DMS 273 (cell line): ENCODE data around the gene TMEM259.

Source experiments
- DNase-seq: peaks from one replicate; lab custom pipeline; 2025; ENCODE audit not compliant: unreplicated experiment; lab: John Stamatoyannopoulos, UW

The TMEM259 gene

DNA sequence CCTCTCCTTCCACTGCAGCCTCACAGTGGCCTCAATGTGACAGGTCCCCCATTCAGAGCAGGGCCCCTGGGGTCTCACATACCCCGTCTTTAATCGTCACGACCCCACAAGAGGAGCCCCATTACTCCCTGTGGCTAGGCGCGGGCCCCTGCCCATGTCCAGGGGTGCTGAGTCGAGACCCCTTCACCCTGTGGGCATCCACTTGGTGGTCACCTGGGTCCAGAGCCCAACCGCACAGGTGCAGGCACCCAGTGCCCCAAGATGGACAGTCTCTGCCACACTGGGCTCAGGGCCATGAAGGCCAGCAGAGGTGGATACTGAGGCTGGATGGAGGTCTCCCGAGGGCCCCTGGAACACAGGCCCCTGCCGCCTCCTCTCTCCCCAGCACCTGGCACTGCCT lies 3.0 kb downstream of the TMEM259 start:
- no peak for DNase-seq

DNA sequence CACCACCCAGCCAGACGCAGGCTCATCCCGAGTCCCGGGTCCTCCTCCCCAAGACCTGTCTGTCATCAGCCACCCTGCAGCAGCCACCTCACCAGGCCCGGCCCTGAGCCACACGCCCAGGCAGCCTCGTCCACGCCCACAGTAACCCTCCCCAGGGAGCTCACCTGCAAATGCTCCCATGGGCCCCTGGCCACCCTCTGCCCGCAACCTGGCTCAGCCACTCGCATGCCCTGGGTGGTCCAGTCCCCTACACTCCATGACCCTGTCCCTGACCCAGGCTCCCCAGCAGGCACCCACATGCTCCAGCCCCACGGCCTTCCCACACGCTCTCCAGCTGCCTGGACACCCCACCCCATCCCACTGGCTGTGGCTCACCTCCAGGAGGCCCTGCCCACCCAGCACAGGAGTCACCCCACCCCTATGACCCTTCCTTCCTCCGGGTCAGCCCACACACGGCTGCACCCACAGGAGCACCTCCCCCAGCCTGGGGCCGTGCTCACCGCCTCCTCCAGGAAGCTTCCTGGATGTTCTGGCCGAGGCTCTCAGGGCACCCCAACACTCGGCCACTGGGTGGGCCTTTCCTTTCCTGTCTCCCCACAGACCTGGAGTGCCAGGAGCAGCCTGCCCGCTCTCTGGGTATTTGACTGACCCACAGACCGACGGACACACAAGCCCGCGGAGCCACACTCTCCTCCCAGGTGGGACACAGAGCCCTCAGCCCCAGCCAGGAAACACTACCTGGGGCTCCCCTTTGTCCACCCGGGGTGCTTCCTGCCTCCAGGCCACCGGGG lies 3.6 kb downstream of the TMEM259 start:
- no peak for DNase-seq

DNA sequence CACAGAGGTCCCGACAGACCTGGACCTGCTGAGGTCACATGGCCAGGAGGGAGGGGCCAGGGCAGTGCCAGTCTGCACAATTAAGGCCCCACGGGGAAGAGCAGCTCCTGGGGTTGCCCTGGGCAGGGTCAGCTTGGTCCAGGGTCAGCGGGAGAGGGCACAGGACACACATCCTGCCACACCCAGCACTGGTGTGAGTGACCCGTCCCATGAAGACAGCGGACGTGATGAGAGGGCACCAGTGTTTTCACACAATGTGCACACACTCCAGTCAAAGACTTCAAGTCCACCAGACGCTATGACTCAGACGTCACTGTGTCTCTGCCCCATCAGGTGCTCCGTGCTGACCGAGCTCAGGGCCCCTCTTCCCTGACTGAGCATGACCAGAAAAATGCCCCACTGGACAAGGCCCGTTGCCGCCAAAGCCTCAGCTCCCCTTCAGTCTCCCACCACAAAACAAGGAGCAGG lies 4.2 kb downstream of the TMEM259 start:
- no peak for DNase-seq

DNA sequence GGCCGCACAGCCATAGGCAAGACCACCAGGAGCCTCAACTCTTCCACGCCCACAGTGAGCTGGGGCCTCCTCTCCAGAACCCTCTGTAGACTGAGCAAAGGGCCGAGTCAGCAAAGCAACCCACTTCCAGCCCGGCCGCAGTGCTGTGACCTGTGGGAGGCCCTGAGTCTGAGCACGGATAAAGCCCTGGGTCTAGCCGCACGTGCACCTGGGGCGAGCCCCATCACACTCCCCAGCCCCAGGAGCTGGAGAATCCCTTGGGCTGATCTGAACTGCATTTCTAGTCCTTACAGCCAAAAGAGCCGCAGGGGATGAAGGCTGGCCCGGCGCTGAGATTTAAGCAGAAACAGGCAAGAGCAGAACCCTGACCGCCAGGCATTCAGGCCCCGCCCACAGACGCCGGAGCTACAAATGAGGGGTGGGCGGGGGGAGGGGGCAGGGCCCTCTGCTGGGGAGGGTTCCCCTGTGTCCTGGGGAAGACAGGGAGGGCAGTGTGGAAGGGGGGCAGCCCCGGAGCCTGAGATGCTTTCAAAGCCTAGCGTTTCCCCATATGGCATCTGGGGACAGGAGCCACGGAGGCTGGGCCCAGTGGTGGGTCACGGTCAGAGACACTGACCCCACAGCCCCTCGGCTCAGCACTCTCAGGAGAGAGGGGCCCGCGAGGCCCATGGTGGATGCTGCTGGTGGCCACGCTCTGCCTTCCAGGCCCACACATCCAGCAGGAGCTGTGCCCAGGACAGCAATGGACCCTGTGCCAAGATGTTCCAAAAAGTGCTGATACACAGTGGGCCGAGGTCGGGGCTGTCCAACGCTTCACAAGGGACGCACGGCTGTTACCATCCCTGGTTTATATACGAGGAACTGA lies 4.9 kb downstream of the TMEM259 start:
- no peak for DNase-seq

DNA sequence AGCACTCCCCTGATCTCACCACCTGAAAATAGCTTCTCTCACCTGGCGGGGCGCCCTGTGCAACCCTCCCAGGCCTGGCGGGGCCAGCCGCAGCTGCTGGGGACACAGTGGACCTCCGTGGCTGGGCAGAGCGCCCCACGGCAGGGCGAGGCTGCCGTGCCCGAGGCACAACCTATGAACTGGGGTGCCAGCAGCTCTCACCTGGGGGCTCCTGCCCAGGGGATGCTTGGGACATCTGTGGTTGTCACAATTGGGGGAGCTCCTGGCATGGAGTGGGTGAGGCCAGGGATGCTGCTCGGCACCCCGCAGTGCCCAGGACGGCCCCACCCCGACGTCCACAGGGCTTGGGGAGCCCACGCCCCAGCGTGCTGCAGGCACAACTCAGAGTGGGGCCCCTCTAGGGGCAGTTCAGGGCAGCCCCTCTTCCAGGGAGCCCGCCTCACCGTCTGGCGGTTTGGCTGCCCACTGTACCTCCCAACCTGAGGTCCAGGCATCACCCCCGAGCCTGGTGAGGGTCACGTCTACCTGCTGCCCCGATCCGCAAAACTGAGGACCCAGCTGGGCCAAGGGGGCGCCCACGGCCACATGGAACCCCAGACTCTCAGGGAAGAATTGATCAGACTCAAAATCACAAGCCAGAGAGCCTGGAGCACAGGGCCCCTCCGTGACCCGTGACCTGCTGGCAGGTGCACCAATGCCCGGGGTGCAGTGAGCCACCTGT lies 5.7 kb downstream of the TMEM259 start:
- no peak for DNase-seq

DNA sequence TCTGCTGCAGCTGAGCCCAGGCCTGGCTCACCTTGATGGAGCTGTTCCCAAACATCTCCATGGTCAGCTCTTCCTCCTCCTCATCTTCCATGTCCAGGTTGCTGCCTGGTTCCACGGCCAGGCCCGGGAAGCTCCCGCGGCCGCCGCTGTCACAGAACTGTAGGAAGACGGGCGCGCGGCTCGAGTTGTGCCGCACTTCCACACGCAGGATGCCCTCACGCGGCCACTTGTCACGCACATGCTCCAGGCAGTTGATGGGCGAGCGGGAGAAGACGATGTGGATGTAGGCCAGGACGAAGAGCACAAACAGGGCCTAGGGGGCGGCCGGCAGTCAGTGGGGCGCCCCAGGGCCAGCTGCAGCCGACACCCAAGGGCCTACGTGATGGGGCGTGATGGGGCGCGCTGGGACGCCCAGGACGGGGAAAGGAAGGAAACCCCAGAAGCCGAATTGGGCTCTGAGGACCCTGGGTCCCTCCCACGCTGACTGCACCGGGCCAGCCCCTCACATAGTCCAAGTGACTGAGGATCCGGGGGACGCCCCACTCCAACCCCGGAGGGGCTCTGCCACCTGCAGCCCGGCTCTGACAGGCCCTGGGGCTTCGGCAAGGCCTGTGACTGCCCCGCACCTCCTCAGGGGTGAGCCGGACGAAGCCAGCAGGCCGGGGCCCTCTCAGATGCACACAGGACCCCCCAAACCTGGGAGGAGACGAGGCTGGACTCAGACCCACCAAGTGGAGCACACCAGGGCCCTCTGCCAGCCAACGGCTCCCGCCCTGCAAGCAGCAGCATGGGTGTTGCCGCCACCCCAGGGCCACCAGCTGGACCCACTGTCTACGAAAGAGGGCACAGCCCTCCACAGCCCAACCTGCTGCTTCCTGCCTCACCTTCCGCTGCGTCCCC lies 6.5 kb downstream of the TMEM259 start:
- DNase-seq, result no peak

DNA sequence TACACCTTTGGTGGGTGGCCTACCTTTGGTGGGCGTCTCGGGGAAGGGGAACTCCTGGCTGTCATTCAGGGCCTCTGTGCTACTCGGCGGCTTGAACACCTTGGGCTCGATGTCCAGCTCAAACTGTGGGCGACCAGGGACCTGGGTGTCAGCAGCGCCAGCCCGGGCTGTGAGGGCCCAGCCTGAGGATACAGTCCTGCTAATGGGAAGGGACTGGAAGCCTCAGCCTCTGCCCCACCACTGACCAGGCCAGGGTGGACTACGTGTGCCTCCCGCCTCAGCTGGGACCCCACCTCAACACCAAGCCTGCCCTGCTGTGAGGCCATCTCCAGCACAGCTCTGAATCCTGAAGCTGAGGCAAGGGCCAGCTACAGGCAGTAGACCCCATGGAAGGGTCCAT lies 7.7 kb downstream of the TMEM259 start:
- no peak for DNase-seq

DNA sequence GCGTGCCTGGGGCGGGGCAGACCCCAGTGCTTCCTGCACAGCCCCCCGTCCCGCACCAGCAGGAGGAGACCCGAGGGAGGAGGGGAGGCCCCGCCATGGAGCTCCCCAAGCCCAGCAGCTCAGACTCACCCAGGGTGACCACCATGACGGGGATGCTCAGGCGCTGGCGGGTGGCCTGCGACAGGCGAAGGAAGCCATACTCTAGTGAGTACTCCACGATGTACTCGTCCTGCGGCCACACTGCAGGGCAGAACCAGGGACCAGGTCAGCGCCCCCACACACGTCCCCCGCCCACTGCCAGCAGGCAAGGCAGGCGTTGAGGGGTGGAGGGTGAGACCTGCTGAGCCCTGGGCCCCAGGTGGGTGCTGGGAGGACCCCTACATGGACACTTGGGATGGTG lies 8.6 kb downstream of the TMEM259 start:
- no peak for DNase-seq

DNA sequence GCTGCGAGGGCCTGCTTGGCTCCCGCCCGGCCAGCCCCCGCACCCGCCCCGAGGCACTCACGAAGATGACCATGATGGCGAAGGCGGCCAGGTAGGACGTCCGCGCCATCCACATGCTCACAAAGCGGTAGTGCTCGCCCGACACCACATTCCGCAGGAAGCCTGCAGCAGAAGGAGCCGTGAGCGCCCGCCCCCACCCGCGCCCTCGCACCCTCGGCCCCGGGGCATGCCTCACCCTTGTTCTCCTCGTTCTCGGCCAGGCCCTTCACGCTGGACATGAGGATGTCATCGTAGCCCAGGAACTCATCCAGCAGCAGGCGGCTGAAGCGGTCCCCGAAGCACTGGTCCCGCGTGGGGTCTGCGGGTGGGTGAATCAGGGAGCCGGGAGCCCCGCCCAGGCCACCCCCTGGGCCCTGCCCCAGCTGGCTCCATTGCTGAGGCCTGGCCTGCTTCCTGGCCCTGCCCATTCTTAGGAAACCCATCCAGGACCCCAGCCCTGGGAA lies 9.0 kb downstream of the TMEM259 start:
- DNase-seq, result no peak

DNA sequence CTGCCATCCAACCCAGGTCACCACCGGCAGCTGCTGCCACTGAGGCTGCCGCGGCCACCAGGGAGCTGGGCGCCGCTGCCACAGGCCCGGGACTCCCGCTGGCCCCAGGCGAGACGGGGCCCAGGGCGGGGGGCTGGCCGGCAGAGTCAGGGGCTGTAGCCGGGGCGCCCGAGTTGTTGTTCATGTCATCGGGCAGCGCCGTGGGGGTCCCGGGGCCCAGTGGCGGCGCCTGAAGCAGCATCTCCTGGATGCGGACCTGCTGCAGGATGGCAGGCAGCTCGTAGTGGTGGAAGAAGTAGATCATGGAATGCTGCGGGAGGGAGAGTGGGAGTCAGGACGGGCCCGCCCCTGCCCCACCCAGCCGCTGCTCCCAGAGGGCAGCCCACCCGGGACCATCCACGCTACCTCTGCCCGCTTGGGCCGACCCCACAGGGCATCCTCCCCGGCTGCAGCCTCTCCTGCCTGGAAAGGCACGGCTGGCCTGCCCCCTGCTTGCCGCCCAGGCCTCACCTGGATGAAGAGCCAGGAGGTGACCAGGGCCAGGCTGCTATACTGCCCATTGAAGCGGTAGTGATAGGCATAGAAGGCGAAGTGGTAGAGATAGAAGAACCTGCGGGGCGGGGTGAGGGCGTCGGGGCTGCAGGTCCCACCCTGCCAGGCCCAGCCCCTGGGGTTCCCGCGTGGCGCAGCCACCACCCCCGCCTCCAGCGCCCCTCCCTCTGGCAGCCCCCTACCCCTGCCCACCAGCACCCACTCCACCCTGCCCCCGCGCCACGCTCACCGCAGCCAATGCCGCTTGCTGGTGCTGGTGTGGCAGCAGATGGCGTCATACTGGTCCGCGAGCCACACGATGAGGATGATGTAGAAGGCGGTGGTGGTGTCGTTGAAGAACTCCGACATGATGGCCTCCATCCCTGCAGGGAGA lies 10.1 kb downstream of the TMEM259 start:
- no peak for DNase-seq

DNA sequence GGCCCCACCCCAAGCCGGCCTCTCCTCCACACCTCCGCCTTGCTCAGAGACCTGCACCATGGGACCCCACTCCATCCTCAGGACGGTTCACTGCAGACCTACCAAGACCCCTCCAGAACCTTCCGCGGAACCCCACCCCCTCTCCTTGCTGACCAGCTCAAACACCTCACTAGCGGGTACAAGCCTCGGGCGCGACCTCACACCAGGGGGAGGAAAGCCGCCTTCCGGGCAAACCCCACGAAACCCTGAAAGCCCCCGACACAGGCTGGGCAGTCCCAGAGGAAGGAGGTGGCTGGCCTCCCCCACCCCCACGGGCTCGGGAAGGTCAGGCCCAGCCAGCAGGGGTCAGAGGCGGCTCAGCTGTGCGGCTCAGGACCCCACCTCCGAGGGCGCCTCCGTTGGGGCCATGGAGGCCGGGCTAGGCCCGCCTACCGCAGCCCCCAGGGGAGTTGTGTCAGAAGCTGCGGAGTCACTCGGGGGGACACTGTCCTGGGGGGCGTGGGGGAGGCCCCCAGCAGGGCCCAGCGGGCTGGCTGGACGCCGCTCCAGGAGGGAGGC lies 10.9 kb downstream of the TMEM259 start:
- DNase-seq, result no peak

DNA sequence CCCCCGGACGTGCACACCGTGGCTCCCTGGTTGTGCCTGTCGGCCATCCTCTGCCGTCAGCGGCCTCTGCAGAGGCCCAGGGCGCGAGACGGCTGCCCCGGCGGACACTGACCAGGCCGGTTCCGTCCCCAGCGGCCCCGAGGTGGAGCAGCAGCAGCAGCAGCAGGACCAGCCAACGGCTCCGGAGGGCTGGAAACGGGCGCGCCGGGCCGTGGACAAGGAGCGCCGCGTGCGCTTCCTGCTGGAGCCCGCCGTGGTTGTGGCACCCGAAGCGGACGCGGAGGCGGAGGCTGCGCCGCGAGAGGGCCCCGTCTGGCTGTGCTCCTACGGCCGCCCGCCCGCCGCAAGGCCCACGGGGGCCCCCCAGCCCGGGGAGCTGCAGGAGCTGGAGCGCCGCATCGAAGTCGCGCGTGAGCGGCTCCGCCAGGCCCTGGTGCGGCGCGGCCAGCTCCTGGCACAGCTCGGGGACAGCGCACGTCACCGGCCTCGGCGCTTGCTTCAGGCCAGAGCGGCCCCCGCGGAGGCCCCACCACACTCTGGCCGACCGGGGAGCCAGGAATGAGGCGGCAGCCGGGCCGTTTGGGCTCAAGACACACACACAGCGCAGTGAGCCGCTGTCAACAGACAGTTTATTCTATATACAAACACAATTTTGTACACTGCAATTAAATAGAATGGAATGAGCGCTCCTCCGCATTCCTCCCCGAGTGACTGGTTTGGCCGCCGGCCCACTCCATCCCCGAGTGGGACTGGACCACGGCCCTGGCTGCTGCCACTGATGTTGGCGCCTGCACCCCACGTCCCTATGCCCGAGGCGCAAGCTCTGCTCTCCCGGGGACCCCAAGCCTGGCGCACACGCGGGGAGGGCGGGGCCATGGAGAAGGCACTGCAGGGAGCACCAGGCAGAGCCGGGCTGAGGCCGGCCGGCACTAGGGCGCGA lies 11.6 kb downstream of the TMEM259 start:
- no peak for DNase-seq

DNA sequence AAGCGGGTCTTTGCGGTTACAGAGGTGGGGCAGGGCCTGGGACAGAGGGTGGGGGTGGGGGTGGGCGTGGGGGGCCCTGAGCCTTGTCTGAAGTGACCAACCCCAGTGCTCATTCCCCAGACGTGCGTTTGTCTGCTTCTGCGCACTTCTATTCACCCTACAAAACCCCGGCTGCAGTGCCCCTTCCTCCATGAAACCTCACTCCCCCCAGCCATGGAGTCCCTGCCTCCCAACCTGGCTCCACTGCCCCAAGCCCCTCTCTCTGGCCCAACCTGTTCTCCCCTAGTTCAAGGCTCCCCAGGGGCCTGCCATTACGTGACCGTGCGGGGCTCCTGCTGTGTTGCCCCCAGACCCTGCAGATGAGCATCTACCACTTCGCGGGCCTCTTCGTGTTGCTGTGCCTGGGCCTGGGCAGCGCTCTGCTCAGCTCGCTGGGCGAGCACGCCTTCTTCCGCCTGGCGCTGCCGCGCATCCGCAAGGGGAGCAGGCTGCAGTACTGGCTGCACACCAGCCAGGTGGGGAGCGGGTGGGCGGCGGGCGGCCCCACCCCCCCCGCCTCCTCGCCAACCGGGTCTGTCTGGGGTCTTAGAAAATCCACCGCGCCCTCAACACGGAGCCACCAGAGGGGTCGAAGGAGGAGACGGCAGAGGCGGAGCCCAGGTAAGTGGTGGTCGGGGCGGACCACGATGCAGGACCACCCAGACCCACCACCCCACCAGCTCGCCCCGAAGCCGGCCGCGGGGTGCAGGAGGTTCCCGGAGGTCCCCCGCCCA lies 12.5 kb downstream of the TMEM259 start:
- DNase-seq, result no peak

DNA sequence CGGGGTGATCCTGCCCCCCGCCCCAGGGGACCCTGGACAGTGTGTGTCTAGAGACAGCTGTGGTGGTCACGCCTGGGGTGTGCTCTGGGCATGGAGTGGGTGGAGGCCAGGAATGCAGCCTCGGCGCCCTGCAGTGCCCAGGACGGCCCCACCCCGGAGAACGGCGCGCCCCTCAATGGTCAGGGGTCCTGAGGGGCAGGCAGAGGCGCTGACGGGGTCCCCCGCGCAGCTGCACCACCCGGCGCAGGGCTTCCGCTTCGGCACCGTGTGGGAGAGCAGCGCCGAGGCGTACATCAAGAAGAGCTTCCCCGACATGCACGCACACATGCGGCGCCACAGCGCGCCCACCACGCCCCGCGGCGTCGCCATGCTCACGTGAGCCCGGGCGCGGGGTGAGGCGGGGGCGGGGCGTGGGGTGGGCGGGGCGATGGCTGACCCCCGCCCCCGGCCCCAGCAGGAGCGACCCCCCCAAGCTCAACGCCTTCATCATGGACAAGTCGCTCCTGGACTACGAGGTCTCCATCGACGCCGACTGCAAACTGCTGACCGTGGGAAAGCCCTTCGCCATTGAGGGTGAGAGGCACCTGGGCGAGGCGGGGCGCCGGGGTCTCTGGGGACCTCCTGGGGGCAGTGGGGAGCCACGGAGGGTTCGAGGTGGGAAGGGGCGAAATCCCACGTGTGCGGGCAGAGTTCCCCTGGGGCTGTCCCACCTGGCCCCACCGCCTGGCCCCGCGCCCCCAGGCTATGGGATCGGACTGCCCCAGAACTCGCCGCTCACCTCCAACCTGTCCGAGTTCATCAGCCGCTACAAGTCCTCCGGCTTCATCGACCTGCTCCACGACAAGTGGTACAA lies 13.3 kb downstream of the TMEM259 start:
- DNase-seq, result no peak

DNA sequence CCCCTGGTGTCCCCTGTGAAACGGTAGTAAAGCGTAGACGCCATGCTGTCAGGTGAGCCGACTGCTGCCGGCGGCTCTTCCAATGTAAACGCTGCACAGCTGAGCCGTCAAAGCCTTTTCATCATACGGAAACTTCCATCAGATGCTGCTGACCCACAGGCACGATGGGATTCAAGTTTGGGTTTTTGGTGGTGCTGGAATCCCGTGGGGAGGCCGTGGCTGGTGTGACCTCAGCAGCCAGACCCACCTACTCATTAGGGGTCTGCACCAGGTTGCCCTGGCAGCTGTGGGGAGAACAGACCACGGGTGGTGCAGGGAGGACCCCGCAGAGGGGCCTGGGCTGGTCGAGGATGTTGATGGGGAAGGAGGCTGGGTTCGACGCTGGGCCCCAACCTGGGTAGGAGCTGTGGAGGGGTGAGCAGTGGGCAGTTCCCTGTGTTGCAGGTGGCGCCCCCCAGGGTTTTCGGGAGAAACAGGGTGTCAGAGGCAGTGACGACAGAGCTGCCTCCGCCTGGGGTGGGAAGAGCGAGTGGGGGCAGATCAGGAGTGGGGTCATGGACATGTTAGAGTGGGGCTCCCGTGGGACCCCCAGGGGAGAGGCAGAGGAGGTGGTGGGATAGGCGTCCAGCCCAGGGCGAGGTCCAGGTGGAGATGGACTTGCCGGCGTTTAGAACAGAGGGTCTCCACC lies 14.1 kb downstream of the TMEM259 start:
- peak; percentile 59 for DNase-seq
